HS-27A (cell line): ENCODE data around the gene FARS2.
"Not testable (repeated sequence)": the region's sequence is repeated elsewhere in the genome, so short reads cannot be mapped to it uniquely, and the experiment has no call there.

Experiments used
- DNase-seq: peaks from one replicate; pipeline ENCODE4 v3.0.0-alpha.2; 2012; ENCODE audit warnings: low read depth, missing footprints

Gene FARS2

DNA sequence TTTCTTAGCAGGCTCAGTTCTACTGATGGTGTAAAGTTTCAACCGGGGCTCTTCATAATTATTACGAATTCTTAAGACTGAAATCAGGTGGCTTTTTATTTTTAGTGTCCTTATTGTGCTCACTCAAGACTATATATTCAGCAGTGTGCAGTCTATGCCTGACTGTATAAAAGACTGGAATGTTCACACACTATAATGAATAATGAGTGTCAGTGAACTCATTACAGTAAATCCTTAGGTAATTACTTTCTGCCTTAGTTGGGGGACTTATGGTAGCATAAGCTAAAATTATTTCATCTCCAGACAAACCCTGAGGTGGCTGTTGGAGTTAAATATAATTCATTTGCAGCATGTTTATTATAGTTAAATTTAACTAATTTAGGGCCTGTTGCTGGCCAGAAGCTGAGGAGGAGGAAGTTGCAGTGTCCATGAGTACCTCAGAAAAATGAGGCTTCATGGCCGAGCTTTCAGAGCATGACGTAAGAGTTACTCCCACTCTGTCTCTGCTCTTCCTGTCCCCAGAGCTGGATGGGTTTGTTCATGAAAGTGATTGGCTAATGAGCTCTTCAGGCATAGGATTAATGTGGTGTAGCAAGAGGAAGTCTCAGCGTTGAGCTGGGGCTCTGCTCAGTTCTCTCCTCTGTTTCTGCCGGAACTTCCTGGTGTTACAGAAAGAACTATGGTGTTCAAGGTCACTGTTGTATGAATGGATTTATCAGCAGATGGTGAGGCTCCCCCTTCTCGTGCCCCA is 409.7 kb downstream of the FARS2 start:
- DNase-seq, result no peak

DNA sequence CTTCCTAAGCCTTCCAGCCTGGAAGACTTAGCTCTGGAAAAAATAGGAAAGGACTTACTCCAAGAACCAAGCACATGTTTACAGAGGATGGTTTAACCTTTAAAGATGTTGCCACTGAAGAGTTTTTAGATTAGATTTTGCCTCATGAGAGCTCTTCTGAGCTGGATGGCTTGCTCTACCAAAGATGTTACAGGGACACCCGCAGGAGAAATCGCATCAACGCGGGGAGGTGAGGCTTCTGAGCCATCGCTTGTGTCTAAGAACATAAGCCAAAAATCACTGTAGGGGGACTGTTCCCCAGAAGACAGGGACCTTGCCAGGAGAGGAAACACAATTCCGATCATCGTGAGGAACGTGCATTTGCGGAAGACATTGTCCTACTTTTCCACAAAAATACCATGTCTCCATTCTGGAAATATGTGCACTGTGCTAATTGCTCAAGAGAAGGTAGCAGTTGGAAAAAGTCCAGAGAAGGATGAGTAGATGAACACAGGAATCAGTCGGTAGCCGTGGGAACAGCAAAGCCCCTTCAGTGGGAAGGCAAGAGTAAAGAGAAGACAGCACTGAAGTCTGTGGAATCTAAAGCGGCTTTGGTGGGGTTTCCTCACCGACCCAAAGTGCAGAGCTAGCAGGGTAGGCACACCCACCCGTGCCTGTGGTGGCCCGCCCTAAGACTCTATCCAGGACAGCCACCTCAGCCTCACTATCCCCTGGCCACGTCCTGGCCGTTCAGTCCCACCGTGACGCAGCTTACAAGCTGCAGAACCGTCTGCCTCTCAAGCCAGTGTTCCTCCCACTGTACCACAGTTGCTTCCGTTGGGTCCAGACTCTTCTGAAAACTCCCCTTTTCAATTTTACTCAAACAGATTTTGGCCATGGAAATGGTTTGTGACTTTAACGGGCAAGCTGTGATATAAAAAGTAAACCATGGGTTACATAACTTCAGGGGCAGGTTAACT is 410.6 kb downstream of the FARS2 start:
- no peak for DNase-seq

DNA sequence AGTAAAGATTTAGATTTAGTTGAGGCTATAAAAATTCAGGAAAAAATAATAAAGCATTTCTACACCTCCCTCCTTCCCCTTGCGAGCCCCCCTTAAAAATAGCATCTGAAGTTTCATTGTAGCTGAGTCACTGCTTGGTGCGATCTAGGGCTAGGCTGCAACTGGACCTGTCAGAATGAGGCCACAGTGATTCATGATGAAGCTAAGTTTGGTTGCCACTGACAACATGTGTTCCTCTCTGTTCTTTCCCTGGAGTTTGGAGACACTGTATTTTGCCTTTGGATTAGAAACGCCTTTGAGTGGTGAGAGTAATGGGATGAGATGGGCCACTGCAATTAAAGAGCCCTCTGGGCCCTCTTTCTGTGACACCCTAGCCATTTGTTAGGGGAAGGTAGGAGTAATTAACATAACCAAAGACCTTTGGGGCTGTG is 411.3 kb downstream of the FARS2 start:
- DNase-seq, result peak; percentile 8

DNA sequence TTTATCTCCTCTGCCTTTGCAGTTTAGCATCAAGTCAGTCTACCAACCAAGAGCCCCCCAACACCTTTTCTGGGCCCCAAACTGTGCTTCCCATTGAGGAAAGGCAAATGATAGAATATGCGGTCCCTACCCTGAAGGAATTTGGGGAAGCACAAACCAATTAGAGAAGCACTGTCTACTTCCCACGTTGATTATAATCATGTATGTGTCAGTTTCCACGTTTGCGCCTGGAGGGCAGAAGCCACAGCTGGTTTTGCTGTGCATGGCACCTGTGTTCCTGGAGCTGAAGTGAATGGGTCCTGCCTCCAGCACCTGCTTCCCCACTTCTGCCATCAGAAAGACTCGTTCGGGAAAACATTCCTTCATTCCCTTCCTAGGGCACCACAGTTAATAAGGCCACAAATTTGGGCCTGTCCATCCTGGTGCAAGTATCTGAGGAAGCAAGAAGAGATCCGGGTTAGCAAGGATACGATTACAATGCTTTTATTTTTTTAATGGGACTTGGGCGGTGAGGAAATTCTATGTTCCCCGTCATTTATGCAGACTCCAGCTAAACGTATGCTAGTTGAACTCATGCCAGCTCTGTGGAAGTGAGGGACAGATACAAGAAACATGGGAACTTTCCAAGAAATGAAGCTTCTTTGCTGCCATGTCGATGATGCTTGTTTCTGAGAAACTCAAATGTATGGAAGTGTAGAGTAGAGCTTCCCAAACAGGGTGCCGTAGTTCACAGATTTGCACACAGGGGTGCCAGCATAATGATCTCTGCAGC is 411.9 kb downstream of the FARS2 start:
- no peak for DNase-seq

DNA sequence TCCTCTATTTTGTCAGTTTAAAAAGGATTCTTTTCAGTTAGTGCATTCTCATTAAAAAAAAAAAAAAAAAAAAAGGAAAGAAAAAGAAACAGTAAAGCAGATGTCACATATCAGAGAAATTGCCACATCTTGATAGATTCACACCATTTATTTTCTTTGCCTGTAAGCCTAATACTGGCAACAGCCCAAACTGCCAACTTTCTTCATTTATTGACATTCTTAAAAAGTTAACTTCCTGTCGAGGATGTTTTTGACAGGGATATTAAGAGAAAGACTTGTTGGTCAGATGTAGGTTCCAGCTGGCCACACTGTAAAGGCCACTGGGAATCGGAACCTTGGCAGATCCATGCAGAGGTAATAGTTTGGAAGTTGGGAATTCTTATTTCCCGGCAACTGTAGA is 412.8 kb downstream of the FARS2 start:
- no peak for DNase-seq

DNA sequence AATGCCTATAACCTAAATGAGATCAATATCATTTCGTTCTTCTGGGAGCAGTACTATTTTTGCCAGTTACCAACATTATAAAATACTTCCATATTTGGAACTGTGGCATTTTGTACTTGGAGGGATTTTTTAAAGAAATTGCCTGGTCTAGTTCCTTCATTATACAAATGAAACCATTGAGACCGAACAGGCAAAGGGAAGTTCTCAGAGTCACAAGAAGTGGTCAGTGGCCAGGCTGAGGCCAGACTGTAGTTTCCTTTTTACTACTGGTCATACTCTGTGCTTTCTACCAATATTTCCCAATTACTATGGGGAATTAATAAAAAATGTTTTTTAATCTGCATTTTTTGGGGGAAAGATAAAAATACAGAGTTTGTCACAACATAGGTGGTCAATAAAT is 413.4 kb downstream of the FARS2 start:
- DNase-seq, result no peak

DNA sequence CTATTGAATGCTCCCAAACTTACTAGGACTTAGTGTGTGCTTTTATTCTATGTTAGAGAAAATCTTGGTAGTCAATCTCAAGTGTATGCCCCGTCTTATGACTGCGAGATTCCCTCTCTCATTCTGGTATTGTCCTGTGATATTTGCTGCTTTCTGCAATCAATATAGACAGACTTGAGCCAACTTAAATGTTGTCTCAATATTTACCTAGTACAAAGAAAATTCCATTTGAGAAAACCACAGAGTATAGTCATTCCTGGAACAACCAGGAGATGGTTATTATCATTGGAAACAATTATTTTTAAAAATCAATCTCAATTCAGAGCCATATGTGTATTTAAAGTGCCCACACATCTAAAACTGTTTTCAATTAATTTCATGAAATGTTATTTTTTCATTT is 415.4 kb downstream of the FARS2 start:
- DNase-seq, result no peak

DNA sequence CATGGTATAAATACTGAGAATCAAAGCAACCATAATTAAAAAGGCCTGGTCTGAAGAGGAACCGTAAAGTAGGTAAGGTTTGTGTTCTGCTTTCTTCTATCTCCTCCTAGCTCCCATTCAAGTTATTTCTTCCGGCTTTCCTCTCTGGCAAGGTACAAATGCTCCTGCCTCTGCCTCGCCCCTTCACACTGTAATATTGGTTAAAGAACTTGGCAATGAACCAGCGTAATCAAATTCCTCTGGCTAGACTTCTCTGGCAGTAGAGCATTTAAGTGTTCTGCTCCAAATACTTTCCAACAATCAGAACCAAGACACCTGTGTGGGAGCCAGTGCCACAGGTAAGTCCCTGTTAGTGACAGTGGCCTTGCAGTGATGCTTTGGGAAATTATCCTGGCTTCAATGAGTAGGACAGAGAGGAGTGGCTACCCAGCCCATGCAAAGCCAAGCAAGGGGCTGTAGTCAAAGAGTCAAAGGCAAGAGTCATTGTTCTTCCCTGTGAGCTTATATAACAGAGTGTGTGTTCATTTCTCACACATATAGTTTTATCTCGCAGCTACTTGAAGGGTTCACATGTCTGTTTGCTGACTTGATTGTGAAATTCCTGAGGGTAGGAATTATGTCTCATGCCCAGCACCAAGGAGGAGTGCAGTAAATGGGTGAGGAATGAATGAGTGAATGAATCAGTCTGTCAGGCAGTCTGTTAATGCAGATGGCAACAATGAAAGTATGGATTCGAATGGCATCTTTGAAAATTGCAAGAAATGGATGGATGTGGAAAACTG is 416.1 kb downstream of the FARS2 start:
- no peak for DNase-seq

DNA sequence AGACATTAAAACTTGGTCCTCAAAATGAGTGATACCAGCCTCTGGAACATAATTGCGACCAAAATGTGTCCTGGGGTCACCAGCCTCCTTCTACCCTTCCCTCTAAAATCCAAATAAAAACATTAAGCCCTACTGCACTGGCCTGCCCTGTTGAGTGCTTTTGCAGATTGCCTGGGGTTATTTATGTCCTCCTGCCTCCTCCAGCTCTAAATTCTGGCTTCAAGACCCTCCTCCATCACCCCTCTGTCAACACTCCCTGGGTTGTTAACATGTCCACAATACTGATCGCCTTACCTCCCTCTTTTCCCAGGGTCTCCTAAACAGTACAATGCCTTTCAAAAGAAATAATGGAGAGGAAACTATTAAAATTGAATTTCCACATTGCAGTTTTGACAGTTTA is 418.0 kb downstream of the FARS2 start:
- no peak for DNase-seq

DNA sequence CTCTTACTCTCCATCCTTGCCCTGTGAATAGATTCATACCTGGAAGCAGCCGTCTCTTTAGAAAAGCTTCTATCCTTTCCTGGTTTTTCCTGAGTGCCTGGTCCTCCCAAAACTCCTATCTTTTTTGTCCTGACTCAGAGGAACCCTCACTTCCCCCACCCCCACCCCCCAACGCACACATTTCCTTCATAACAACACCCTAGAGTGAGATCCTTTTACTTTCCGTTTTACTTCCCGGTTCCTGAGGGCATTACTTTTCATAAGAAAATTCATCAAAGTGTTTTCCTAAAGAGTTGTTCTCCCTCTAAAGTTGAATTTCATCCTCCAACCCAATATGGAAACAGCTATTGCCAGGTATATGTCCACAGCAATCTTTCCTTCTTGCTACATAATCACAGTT is 418.4 kb downstream of the FARS2 start:
- DNase-seq, result no peak

DNA sequence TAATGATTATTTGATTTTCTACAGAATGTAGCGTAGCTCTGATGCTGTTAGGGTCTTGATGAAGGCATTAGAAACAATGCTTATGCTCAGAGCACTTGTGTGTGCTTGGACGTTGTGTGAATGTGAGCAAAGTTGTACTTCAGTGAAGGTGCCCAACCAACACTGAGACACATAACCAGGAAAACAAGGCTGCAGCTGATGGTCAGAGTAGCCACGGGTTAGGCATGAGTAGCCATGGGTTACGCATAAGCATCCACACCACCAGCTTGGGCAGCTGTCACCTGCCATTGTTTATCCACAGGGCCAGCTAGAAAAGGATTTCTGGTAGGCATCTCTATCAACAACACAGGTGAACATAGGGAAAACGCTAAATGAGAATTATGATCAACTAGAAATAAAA is 418.8 kb downstream of the FARS2 start:
- no peak for DNase-seq

DNA sequence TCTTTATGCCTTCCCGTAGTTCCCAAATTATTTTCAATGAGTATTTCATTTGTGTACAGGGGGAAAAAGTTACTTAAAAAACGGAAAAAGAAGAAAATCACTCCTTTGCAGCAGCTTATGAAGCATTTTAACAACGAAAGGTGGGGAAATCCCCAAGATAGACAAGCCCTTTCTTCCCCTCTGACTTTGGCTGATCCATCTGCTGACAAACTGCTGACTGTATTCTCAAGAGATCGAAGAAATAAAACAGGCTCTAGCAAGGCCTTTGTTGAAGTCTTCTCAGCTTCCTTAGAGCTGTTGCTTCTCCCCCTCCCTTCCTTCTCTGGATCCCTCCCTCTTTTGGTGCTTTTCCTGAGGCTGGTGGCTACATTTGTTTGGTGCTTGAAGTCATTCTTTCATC is 420.2 kb downstream of the FARS2 start:
- no peak for DNase-seq

DNA sequence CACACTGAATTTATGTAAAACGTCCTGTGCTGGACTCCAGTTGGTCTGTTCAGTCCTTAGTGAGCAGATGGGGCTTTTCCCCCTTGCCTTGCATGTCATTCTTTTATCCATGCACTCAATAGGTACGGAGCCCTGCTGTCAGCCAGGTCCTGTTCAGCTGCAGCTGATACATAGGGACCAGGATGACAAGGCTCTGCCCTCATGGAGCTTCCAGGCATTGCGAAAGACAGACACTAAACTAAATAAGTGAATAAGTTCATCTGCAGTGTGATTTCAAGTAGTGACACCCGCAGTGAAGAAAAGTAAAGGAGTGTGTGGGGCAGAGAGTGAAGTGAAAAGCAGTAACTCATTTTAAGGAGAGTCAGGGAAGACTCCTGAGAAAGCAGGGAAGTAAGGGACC is 421.2 kb downstream of the FARS2 start:
- no peak for DNase-seq

DNA sequence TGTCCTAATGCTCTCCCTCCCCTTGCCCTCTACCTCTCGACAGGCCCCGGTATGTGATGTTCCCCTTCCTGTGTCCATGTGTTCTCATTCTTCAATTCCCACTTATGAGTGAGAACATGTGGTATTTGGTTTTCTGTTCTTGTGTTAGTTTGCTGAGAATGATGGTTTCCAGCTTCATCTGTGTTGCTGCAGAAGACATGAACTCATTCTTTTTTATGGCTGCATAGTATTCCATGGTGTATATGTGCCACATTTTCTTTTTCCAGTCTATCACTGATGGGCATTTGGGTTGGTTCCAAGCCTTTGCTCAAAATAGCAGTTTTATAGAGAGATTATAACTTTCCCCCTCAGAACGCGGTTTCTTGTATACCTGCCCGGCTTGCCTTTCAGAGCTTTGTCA is 422.4 kb downstream of the FARS2 start:
- not testable (repeated sequence) for DNase-seq

DNA sequence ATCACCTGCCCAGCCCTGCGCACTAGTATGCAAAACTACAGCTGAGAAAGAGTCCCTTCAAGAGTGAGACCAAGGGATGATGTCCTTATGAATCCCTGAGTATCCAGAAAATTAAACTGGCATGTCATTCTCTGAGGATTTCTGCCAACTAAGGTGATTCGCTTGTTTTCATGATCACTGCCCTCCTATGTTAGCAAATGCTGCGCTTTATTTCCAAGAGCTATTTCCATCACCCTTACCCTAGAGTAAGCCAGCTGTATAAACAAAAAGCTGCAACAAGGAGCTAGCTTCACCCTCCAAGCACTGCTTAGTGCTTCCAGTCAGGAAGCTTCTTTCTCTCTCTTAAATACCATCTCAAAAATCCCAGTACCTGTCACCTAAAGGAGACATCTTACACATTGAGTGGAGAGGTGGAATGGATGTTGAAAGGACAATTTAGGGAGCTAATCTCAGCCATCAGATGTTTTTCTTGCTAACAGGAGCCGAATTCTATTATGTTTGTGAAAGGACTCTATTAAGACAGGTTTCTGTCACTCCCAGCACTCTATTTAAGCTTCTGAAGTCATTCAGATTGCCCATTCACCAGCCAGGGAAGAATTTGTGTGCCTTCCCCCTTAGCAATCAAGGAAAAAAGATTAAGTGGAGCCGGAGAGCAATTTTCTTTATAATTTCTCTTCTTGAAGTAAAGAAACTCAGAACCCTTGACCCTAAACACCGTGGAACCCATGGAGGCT is 423.2 kb downstream of the FARS2 start:
- DNase-seq, result no peak

DNA sequence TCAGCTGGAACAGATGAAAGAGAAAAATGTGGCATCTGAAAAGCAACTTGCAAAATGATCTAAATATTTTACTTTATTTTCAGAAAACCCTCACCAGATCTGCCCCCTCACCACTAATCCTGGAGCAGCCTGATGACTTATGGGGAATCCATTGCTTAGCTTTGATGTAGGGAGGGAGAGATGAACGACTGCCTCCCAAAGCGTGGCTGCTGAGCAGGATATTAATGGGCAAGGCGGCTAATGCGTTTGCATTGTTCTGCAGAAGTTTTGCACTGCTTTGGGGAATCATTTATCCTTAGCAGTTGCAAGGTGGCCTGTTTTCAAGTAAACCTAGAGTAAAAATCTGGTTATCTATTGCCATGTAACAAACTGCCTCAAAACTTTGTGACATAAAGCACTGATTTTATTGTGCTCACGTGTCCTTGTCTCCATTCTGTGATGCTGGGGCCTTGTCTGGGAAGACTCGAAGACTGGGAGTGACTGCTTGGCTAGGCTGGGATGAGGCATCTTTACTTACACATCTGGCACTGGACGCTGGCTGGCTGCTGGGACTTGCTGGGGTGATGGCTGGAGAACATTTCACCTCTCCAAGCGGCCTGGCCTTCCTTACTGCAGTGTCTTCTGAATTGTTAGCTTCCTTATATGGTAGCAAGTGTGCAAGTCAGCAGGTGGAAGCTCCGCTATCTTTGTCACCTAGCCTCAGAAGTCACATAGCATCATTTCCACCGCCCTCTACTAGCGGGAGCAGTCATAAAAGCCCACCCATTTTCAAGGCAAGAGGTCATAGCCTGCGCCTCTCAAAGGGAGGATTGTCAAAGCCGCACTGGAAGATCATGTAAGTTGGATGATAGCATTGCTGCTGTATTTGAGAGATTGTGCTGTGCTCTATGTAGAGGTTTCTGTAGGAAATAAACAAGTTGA is 432.2 kb downstream of the FARS2 start:
- no peak for DNase-seq

DNA sequence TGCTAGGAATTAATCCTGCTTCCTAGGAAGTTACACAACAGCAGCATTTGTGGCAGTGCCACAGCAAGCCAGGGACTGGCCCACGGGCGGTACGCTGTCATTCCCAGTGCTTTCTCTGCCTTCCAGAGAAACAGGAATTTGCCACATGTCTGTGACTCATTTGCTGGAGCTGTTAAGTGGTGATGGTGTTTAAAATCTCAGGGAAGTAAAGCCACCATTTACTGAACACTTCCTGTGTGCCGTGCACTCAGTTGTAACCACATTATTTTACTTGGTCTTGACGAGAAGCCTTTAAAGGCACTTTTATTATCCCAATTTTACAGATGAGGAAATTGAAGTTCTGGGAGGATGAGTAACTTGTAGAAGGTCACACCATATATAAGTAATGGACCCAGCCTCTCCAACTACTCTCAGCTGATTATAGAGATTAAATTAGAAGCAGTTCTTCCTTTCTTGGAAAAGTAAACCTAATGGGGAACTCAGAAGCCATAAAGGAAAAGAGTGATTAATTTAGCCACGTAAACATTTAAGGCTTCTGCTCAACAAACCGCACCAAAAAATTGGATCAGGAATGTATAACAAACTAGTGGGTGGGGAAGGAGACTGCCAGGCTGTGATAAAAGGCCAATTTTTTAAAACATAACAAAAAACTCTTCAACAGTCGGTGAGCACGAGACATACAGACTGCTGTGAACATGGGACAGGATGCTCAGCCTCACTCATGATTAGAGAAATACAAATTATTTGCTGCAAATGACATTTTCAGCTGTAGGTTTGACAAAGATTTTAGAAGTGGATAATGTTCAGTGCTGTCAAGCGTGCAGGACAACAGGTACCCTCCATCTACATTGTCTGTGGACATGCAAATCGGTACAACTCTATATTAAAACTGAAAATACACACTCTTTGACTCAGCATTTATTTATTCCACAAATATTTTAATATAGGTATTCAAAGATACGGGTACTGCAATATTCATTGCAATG is 434.2 kb downstream of the FARS2 start:
- no peak for DNase-seq

DNA sequence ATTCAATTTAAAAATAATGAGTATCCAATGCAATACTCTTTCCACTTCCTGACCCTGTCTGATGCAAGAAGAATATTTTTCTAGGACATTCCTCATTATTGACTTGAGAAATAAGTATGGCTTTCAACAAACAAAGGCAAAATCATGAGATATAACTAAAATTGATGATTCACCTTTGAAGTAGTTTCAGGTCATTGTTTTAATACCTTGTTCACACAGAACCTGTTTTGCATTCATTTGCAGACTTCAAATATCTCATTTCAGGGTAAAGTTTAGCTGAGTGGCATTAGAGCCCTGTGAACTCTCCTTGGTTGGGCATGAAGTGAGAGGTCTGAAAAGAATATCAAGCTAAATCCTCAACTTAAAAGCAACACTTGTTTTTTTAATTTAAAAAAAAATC is 436.2 kb downstream of the FARS2 start:
- DNase-seq, result no peak

DNA sequence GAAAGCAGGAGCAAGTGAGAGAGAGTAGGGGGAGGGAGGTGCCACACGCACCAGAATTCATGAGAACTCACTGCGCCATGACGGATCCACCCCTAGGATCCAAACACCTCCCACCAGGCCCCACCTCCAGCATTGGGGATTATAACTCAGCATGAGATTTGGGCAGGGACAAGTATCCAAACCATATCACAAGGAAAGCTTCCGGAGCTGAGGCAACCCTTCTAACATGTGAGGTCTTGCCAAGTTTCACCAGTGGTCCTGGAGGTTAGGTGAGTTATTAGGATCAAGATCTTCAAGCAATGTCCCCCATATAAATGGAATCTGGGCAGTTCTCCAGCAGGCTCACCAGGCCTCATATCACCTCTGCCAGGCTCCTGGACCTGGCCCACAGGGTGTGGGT is 437.0 kb downstream of the FARS2 start:
- DNase-seq, result no peak
